Memory B cell (primary cell): ENCODE measurements around the gene SLC1A2.
"Not testable (repeated sequence)": the region's sequence is repeated elsewhere in the genome, so short reads cannot be mapped to it uniquely, and the experiment has no call there.

Experiments used
- ATAC-seq: fragments of 150-1000 bp; cut with Tn5 transposase; 2 replicates; pipeline ENCODE4 v1.10.0; 2021; ENCODE audit warnings: low read depth, mild to moderate bottlenecking, moderate library complexity
- DNase-seq, 2 donors: peaks; one replicate each; pipeline ENCODE4 v3.0.0; 2022; ENCODE audit warnings: low spot score in 2 of 2
- H3K27ac Mint-ChIP-seq: one replicate; pipeline ENCODE4 v1.8.0; 2022; ENCODE audit warnings: mild to moderate bottlenecking, moderate library complexity, mixed read lengths
- H3K27me3 Mint-ChIP-seq: one replicate; pipeline ENCODE4 v1.8.0; 2022; ENCODE audit warnings: mixed read lengths
- H3K36me3 Mint-ChIP-seq: one replicate; pipeline ENCODE4 v1.8.0; 2022; ENCODE audit warnings: mild to moderate bottlenecking, mixed read lengths
- H3K4me1 Mint-ChIP-seq: one replicate; pipeline ENCODE4 v1.8.0; 2022; ENCODE audit warnings: mixed read lengths
- H3K4me3 Mint-ChIP-seq: one replicate; pipeline ENCODE4 v1.8.0; 2022; ENCODE audit warnings: mild to moderate bottlenecking, moderate library complexity, mixed read lengths
- H3K9me3 Mint-ChIP-seq: one replicate; pipeline ENCODE4 v1.8.0; 2022; ENCODE audit warnings: mixed read lengths

SLC1A2 gene

DNA sequence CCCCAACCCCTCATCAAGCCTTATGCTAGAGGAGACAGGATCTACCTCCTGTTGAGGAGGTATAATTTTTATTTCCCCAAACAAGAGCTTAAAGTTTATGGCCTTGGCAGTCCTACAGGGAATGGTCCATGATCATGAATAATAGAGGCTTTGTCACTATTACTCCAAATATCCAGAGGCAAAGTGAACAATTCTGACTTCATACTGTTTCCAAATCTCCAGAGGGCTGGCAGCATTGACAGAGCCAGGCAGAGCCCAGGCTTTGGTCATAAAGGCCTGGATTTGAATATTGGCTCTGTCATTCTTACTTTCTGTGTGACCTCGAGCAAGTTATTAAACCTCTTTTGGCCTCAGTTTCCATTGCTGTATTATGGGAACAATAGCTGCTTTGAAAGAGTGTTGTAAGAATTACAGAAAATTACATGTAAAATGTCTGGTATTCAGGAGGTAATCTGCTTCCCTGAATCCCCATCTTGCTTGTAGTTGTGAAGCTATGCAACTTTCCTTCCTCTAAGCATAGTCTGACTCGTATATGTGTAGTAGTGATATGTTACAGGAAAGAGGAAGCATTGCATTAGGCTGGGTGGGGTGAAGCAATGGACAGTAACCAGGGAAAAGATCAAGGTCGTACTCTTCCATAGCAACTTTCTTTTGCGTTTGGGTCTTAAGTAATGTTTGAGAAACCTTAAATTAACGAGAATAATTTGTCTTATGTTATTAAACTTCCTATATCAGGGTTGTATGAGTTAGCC is 191.6 kb downstream of the SLC1A2 start:
- Mint-ChIP-seq H3K9me3 (peaks cover 2% of the 10 kb centered on the region), H3K27me3 (no peaks in the 10 kb centered on the region), H3K27ac (peak overlapping the region; percentile 41), H3K36me3 (peaks cover 60% of the 10 kb centered on the region), H3K4me1 (peaks cover 3% of the 10 kb centered on the region), H3K4me3 (no peak overlapping the region)
- no peak for DNase-seq
- no peak for ATAC-seq

DNA sequence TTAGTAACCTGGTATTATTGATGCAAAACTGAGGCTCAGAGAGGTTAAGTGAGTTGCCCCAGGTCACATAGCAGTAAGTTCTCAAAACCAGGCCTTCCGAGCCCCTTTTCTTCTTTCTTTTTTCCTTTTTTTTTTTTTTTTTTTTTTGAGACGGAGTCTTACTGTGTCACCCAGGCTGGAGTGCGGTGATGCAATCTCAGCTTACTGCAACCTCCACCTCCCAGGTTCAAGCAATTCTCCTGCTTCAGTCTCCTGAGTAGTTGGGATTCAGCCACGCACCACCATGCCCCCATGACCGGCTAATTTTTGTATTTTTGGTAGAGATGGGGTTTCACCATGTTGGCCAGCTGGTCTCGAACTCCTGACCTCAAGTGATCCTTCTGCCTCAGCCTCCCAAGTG is 192.6 kb downstream of the SLC1A2 start:
- Mint-ChIP-seq H3K27ac (peak overlapping the region; percentile 59), H3K36me3 (peaks cover 58% of the 10 kb centered on the region)
- not testable (repeated sequence) for DNase-seq, ATAC-seq, H3K4me1 Mint-ChIP-seq, H3K27me3 Mint-ChIP-seq, H3K4me3 Mint-ChIP-seq, H3K9me3 Mint-ChIP-seq

DNA sequence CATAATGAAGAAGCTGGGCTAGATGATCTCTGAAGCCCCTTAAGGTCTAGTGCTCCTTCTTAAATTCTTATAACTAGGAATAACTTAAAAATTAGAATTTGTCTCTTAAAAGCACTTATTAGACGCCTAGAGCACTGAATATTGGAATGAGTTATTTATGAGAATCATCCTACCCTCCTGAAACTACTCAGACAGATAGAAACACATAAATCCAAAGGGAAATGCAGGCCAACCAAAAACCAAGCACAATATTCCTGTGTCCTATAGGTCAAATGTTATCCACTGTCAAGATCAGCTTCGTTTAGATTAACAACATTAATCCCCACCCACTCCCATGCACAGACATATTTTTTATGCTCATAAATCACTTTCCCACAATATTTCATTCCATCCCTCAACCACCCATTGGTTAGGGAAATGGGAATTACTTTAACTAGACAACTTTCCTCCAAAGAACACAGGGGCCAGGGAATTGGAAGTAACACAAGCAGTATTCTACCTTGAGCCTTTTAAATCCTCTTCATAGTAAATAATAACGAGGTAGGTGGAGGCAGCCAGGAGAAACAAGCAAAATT is 193.3 kb downstream of the SLC1A2 start:
- Mint-ChIP-seq H3K27me3 (no peaks in the 10 kb centered on the region), H3K27ac (peak overlapping the region; percentile 59), H3K9me3 (no peaks in the 10 kb centered on the region), H3K36me3 (peaks cover 59% of the 10 kb centered on the region), H3K4me3 (no peak overlapping the region), H3K4me1 (peaks cover 3% of the 10 kb centered on the region)
- ATAC-seq: no peak
- no peak for DNase-seq

GRCh38 chr11:35223991-35224390 is 195.4 kb downstream of the SLC1A2 start:
- H3K9me3 Mint-ChIP-seq: no peaks in the 10 kb centered on the region
- DNase-seq (no peak), ATAC-seq (no peak)
- H3K27ac Mint-ChIP-seq: peak overlapping the region; percentile 62
- peaks cover 3% of the 10 kb centered on the region for H3K4me1 Mint-ChIP-seq
- H3K27me3 Mint-ChIP-seq: no peaks in the 10 kb centered on the region
- H3K36me3 Mint-ChIP-seq: peaks cover 54% of the 10 kb centered on the region
- H3K4me3 Mint-ChIP-seq: no peak overlapping the region

GRCh38 chr11:35223371-35223796 is 196.0 kb downstream of the SLC1A2 start:
- no peaks in the 10 kb centered on the region for H3K9me3 Mint-ChIP-seq
- no peak for DNase-seq
- no peak for ATAC-seq
- peak overlapping the region; percentile 24 for H3K27ac Mint-ChIP-seq
- H3K27me3 Mint-ChIP-seq: no peaks in the 10 kb centered on the region
- H3K36me3 Mint-ChIP-seq: peaks cover 55% of the 10 kb centered on the region
- no peak overlapping the region for H3K4me3 Mint-ChIP-seq
- peaks cover 3% of the 10 kb centered on the region for H3K4me1 Mint-ChIP-seq

DNA sequence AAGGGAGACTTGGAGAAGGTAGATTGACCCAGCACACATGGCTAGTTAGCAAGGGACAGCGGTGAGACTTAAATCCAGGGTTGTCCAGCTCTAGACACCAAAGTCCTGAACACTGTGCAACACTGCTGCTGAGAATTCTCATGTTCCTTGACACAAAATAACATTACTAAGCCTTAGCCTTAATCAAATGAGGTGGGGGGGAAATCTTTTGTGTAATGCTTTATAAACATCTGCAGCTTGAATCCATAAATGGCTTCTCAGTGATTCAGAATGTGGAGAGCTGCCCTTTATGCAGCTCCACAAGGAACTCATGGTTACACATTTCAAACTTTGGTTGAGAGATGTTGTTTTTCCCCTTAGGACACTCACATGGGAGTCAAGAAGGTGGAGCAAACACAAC is 200.4 kb downstream of the SLC1A2 start:
- H3K36me3 Mint-ChIP-seq: peaks cover 45% of the 10 kb centered on the region
- H3K4me3 Mint-ChIP-seq: no peak overlapping the region
- H3K4me1 Mint-ChIP-seq: peaks cover 13% of the 10 kb centered on the region
- ATAC-seq: no peak
- no peak overlapping the region for H3K27ac Mint-ChIP-seq
- H3K9me3 Mint-ChIP-seq: no peaks in the 10 kb centered on the region
- no peaks in the 10 kb centered on the region for H3K27me3 Mint-ChIP-seq
- DNase-seq: no peak

- ATAC-seq (no peak), DNase-seq (no peak)
- H3K9me3 Mint-ChIP-seq: no peaks in the 10 kb centered on the region
- no peak overlapping the region for H3K4me3 Mint-ChIP-seq
- peak overlapping the region; percentile 80 for H3K27ac Mint-ChIP-seq
- H3K36me3 Mint-ChIP-seq: peaks cover 47% of the 10 kb centered on the region
- H3K4me1 Mint-ChIP-seq: peaks cover 20% of the 10 kb centered on the region
- no peaks in the 10 kb centered on the region for H3K27me3 Mint-ChIP-seq
Measured at GRCh38 chr11:35216962-35217678, 202.2 kb downstream of the SLC1A2 start.

DNA sequence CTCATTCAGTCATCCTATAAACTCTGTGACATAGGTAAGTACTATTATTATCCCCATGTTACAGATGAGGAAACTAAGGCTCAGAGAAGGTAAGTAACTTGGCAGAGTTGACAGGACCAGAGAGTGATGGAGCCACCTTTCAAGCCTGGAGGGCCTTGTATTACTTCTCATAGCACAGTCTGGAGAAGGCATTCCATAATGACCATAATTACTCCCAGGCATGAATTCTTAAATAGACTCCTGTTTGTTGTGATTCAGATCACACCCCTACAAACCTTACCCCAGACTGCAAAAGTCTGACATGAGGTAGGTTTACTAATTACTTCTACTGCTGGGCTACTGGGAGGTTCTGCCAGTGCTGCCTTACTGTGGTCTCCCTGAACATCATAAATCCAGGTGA is 203.4 kb downstream of the SLC1A2 start:
- DNase-seq: no peak

DNA sequence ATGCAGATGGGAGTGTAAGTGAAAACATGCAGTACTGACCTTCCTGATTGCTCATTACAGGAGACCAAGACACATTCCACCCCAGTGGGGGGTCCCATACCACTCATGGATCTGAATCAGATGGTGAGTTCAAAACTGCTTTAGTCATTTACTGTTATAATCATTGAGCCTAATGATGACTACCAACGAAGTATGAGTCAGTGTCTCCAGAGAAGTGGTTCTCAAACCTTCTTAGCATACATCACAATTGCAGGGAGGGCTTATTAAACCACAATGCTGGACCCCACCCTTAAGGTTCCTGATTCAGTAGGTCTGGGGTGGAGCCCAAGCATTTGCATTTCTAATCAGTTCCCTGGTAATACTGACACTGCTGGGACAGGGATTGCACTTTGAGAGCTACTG is 204.6 kb downstream of the SLC1A2 start:
- peaks cover 3% of the 10 kb centered on the region for H3K9me3 Mint-ChIP-seq
- H3K4me1 Mint-ChIP-seq: peaks cover 33% of the 10 kb centered on the region
- no peaks in the 10 kb centered on the region for H3K27me3 Mint-ChIP-seq
- peak overlapping the region; percentile 80 for H3K27ac Mint-ChIP-seq
- DNase-seq (no peak), ATAC-seq (no peak)
- H3K36me3 Mint-ChIP-seq: peaks cover 52% of the 10 kb centered on the region
- peak overlapping the region; percentile 2 for H3K4me3 Mint-ChIP-seq

More for the DNA sequence above, 203.4 kb downstream of the SLC1A2 start:
- no peak for ATAC-seq
- Mint-ChIP-seq H3K4me1 (peaks cover 31% of the 10 kb centered on the region), H3K27me3 (no peaks in the 10 kb centered on the region), H3K27ac (peak overlapping the region; percentile 80), H3K4me3 (no peak overlapping the region), H3K9me3 (no peaks in the 10 kb centered on the region), H3K36me3 (peaks cover 48% of the 10 kb centered on the region)

DNA sequence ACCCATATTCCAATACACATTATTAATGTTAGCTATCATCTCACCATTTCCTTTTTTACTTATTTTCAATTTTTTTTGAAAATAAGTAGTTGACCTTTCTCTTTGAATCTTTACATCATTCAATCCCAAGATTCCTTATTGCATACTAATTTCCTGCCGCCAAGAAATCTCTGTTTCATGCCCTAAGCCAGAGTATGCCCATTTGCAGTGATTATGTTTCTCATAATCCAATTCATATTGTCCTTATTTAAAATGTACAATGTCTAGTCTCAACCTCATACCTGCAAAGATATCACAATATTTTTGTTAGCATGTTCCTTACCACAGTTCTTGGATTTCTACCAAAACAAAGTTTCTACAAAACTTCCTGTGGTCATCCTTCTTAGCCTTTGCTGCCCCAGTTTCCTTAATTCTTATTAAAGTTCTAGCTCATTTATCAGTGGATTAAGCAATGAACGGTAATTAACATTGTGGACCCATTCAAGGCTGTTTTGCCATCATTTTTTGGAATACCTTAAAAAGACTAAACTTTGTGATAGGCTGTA is 205.1 kb downstream of the SLC1A2 start:
- DNase-seq: no peak
- H3K4me1 Mint-ChIP-seq: peaks cover 33% of the 10 kb centered on the region
- H3K27ac Mint-ChIP-seq: peak overlapping the region; percentile 85
- H3K9me3 Mint-ChIP-seq: peaks cover 3% of the 10 kb centered on the region
- no peaks in the 10 kb centered on the region for H3K27me3 Mint-ChIP-seq
- peaks cover 51% of the 10 kb centered on the region for H3K36me3 Mint-ChIP-seq
- ATAC-seq: no peak
- no peak overlapping the region for H3K4me3 Mint-ChIP-seq

DNA sequence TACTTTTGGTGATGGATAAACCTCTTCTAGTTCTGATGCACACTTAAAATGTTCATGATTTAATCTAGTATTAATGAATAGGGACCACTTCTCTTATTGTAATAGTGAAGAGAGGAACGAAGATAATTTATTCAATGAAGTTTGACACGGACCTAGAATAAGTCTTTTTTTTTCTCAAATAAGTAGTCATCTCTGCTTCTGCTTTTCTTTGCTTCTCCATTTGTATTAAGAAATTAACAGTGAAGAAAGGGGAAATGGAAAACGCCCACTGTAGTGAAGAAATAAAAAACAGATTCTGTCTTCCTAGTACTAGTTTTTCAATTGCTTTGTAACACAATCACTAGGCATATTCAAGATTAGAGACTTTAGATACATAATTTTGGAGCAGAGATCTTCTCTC is 207.4 kb downstream of the SLC1A2 start:
- H3K9me3 Mint-ChIP-seq: peaks cover 3% of the 10 kb centered on the region
- DNase-seq (peak in 1 of 2 donors; percentile 46), ATAC-seq (peak; percentile 93)
- peaks cover 59% of the 10 kb centered on the region for H3K36me3 Mint-ChIP-seq
- no peaks in the 10 kb centered on the region for H3K27me3 Mint-ChIP-seq
- H3K4me1 Mint-ChIP-seq: peaks cover 38% of the 10 kb centered on the region
- peak overlapping the region; percentile 43 for H3K4me3 Mint-ChIP-seq
- H3K27ac Mint-ChIP-seq: peak overlapping the region; percentile 67

- DNase-seq (no peak), ATAC-seq (no peak)
- no peaks in the 10 kb centered on the region for H3K27me3 Mint-ChIP-seq
- H3K9me3 Mint-ChIP-seq: peaks cover 3% of the 10 kb centered on the region
- H3K4me3 Mint-ChIP-seq: peak overlapping the region; percentile 32
- H3K36me3 Mint-ChIP-seq: peaks cover 55% of the 10 kb centered on the region
- peak overlapping the region; percentile 67 for H3K27ac Mint-ChIP-seq
- peaks cover 35% of the 10 kb centered on the region for H3K4me1 Mint-ChIP-seq
Measured at GRCh38 chr11:35210876-35211546, 208.3 kb downstream of the SLC1A2 start.

GRCh38 chr11:35208795-35209194 is 210.6 kb downstream of the SLC1A2 start:
- H3K4me1 Mint-ChIP-seq: peaks cover 31% of the 10 kb centered on the region
- DNase-seq (no peak), ATAC-seq (no peak)
- no peaks in the 10 kb centered on the region for H3K27me3 Mint-ChIP-seq
- H3K27ac Mint-ChIP-seq: peak overlapping the region; percentile 72
- H3K4me3 Mint-ChIP-seq: no peak overlapping the region
- H3K9me3 Mint-ChIP-seq: peaks cover 3% of the 10 kb centered on the region
- peaks cover 63% of the 10 kb centered on the region for H3K36me3 Mint-ChIP-seq
